GM23248 (cell line): ENCODE data around the gene IRF8. TPM values are rescaled to one million over a fixed set of nuclear protein-coding genes. Genes with fewer than 3 reads are reported as not detected.

Source experiments
- DNase-seq: peaks from one replicate; pipeline ENCODE4 v3.0.0-alpha.2; 2015
- H2AFZ ChIP-seq: fragments of 200-600 bp; sonication (generic); 2 replicates; pipeline ENCODE4 v1.6.1; 2016; ENCODE audit warnings: antibody characterized with exemption
- H3F3A ChIP-seq: fragments of 200-600 bp; sonication (generic); 2 replicates; pipeline ENCODE4 v1.6.1; 2016; ENCODE audit warnings: mild to moderate bottlenecking, antibody characterized with exemption, mixed run types; ENCODE audit not compliant: insufficient read depth
- H3K27ac ChIP-seq: fragments of 200-600 bp; sonication (generic); 2 replicates; pipeline ENCODE4 v1.5.1; 2016; ENCODE audit warnings: mild to moderate bottlenecking
- H3K27me3 ChIP-seq: fragments of 200-600 bp; sonication (generic); replicated peaks from 2 replicates; pipeline ENCODE4 v1.6.1; 2016; ENCODE audit warnings: mild to moderate bottlenecking; ENCODE audit not compliant: insufficient read depth
- H3K36me3 ChIP-seq: fragments of 200-600 bp; sonication (generic); 2 replicates; pipeline ENCODE4 v1.6.1; 2016; ENCODE audit warnings: low read depth, mild to moderate bottlenecking
- H3K4me1 ChIP-seq: fragments of 200-600 bp; sonication (generic); 2 replicates; pipeline ENCODE4 v1.6.1; 2016; ENCODE audit warnings: mild to moderate bottlenecking; ENCODE audit not compliant: insufficient read depth
- H3K4me2 ChIP-seq: fragments of 200-600 bp; sonication (generic); one replicate; pipeline ENCODE4 v1.6.1; 2016; ENCODE audit warnings: mild to moderate bottlenecking; ENCODE audit not compliant: unreplicated experiment
- H3K4me3 ChIP-seq: fragments of 200-600 bp; sonication (generic); 2 replicates; pipeline ENCODE4 v1.5.1; 2016; ENCODE audit warnings: mild to moderate bottlenecking
- H3K79me2 ChIP-seq: fragments of 200-600 bp; sonication (generic); 2 replicates; pipeline ENCODE4 v1.6.1; 2016; ENCODE audit warnings: mild to moderate bottlenecking; ENCODE audit not compliant: insufficient read depth
- H3K9ac ChIP-seq: fragments of 200-600 bp; sonication (generic); 2 replicates; pipeline ENCODE4 v1.6.1; 2016; ENCODE audit warnings: mild to moderate bottlenecking
- H3K9me2 ChIP-seq: fragments of 200-600 bp; sonication (generic); 2 replicates; pipeline ENCODE4 v1.6.1; 2016; ENCODE audit warnings: mixed run types, mild to moderate bottlenecking, moderate library complexity; ENCODE audit not compliant: insufficient read depth
- H3K9me3 ChIP-seq: fragments of 200-600 bp; sonication (generic); one replicate; pipeline ENCODE4 v1.6.1; 2017; ENCODE audit warnings: low read depth
- H4K20me1 ChIP-seq: fragments of 200-600 bp; sonication (generic); 2 replicates; pipeline ENCODE4 v1.6.0; 2016; ENCODE audit not compliant: insufficient read depth
- EZH2 ChIP-seq: fragments of 200-600 bp; sonication (generic); IDR thresholded peaks from 2 replicates; pipeline ENCODE4 v1.6.1; 2018; ENCODE audit warnings: antibody characterized with exemption, mild to moderate bottlenecking; ENCODE audit not compliant: insufficient read depth, poor library complexity, severe bottlenecking
- EZH2phosphoT487 ChIP-seq: fragments of 200-600 bp; sonication (generic); IDR thresholded peaks from 2 replicates; pipeline ENCODE4 v1.6.1; 2018; ENCODE audit warnings: antibody characterized with exemption, moderate library complexity, mild to moderate bottlenecking, low read depth; ENCODE audit not compliant: insufficient read depth
- WGBS, 2 experiments: methylation state at CpG; one replicate each; pipeline ENCODE4 v1.1.6; 2015 to 2017; ENCODE audit warnings: low lambda C conversion rate in 2 of 2, low coverage in 1 of 2; ENCODE audit errors: missing lambda C conversion rate in 2 of 2; 5-methylcytosine and 5-hydroxymethylcytosine counted together
- in situ Hi-C: fragments of 300-500 bp; cut with MboI; formaldehyde crosslinking; loops from 2 replicates; pipeline ENCODE4 v1.15.0; 2020
- polyA plus RNA-seq: library from polyadenylated mRNA; unstranded; fragments of >200 nt; fragmentation: Nextera tagmentation; extraction: Ambion mirVana; gene quantifications from 2 replicates; pipeline ENCODE4 v1.2.1, GENCODE V29; 2016
- total RNA-seq: library from RNA; depleted of rRNA; stranded (reverse); fragments of >200 nt; shearing (Covaris generic); gene quantifications from 2 replicates; pipeline ENCODE4 v1.2.3, GENCODE V29; 2014

Gene IRF8
- total and polyA plus RNA-seq, 2 experiments from 2014 or later = 0.31 TPM; not detected in 1

DNA sequence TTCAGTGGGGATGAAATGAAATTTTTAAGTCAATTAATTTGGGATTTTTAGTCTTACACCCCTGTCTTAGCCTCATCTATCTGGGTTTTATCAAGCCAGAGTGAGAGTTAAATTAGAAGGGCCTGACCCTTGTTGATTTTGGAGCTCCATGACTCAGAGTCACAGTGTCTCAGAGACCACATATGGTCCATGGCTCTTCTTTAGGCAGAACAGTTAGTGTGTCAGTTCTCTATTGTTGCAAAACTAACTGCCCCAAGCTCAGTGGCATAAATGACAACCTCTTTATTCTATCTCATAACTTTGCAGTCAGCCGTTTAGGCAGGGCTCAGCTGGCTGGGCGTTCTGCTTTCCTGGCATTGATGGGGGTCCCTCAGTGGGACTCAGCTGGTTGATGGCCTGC, 44.7 kb downstream of the IRF8 start:
- Histone ChIP-seq H3K9ac (no peak overlapping the region), H3K4me3 (no peak overlapping the region), H3K79me2 (no peaks in the 10 kb centered on the region), H4K20me1 (no peaks in the 10 kb centered on the region), H3K27ac (no peak overlapping the region), H2AFZ (no peak overlapping the region), H3K4me2 (no peak overlapping the region), H3K36me3 (no peaks in the 10 kb centered on the region), H3K27me3 (peaks cover 60% of the 10 kb centered on the region), H3K9me2 (no peaks in the 10 kb centered on the region), H3K9me3 (no peaks in the 10 kb centered on the region), H3K4me1 (no peaks in the 10 kb centered on the region), H3F3A (no peaks in the 10 kb centered on the region)
- no peak for DNase-seq
- 28 to 50% methylated on average over 2 of the region's 2 CpGs for WGBS, 2 experiments
- TF ChIP-seq EZH2 (no peak), EZH2phosphoT487 (no peak)
- in situ Hi-C loops = no loop called here

DNA sequence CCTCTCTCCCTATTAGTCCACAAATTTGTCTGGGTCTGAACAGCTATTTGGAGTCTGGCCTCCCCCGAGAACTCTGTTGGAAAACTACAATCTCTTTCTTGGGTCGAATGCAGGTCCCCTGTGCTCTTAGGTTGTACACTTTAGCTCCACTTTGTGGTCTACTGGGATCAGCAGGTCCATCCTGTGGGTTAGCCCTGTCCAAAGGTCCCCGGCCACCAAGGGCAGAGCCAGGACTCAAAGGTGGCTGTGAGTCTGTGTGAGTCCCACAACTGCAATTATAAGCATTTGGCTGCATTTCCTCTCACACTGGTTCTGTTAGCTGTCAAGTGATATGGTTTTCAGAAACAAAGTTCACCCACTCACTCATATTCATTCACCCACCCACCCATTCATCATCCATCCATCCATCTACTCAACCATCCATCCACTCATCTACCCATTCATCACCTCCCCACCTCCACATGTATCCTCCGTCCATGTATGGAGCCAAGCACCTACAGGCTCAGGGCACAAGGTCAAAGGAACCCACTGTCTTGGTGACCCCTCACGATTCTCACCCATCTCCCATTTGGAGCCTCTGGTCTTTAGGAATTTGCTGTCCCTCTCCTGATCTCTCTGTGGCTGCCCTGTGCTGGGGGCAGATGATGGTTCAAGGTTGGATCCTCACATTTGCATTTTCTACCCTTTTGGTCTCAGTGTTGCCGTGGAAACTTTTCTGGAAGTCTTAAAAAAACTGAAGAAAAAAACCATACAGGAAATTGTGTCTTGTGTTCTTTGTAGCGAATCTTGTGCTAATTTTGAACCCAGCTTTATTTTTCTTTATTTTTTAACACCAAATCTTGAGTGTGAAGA, 45.8 kb downstream of the IRF8 start:
- no peaks in the 10 kb centered on the region for H4K20me1 ChIP-seq
- TF ChIP-seq EZH2phosphoT487 (no peak), EZH2 (no peak)
- 48 to 54% methylated on average over 7 of the region's 7 CpGs for WGBS, 2 experiments

DNA sequence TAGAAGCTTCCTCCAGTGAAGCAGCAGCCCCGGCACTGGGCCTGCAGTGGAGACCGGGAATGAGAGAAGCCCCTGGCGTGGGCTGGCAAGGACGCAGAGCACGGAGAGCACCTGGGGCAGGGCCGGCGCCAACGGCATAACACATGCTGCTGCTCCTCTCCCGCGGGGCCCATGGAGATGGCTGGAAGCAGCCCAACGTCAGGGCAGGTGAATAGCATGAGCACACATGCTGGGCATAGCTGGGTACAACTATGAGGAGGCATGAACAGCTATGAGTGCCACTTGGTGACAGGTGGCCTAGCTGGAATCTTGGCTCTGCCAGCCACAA, 46.4 kb downstream of the IRF8 start:
- no peaks in the 10 kb centered on the region for H3F3A ChIP-seq
- no peak overlapping the region for H3K4me3 ChIP-seq
- no peaks in the 10 kb centered on the region for H4K20me1 ChIP-seq
- in situ Hi-C loops = no loop called here
- H3K9ac ChIP-seq = no peak overlapping the region
- H3K36me3 ChIP-seq = no peaks in the 10 kb centered on the region
- no peaks in the 10 kb centered on the region for H3K79me2 ChIP-seq
- H2AFZ ChIP-seq = no peak overlapping the region
- no peaks in the 10 kb centered on the region for H3K4me1 ChIP-seq
- no peak for TF ChIP-seq EZH2phosphoT487
- TF ChIP-seq EZH2 = no peak
- no peak overlapping the region for H3K27ac ChIP-seq
- 60 to 68% methylated on average over 11 of the region's 11 CpGs for WGBS, 2 experiments
- H3K9me2 ChIP-seq = no peaks in the 10 kb centered on the region
- peaks cover 57% of the 10 kb centered on the region for H3K27me3 ChIP-seq
- no peak overlapping the region for H3K4me2 ChIP-seq
- no peak for DNase-seq
- H3K9me3 ChIP-seq = no peaks in the 10 kb centered on the region

More for the DNA sequence above, 45.8 kb downstream of the IRF8 start:
- no peaks in the 10 kb centered on the region for H3K36me3 ChIP-seq
- H3K27ac ChIP-seq = no peak overlapping the region
- no peaks in the 10 kb centered on the region for H3F3A ChIP-seq
- H3K4me1 ChIP-seq = no peaks in the 10 kb centered on the region
- H3K27me3 ChIP-seq = peaks cover 58% of the 10 kb centered on the region
- DNase-seq = no peak
- H3K4me2 ChIP-seq = no peak overlapping the region
- no peaks in the 10 kb centered on the region for H3K9me3 ChIP-seq
- in situ Hi-C loops = no loop called here
- no peak overlapping the region for H3K9ac ChIP-seq
- no peaks in the 10 kb centered on the region for H3K79me2 ChIP-seq
- no peak overlapping the region for H3K4me3 ChIP-seq
- H3K9me2 ChIP-seq = no peaks in the 10 kb centered on the region
- H2AFZ ChIP-seq = no peak overlapping the region

DNA sequence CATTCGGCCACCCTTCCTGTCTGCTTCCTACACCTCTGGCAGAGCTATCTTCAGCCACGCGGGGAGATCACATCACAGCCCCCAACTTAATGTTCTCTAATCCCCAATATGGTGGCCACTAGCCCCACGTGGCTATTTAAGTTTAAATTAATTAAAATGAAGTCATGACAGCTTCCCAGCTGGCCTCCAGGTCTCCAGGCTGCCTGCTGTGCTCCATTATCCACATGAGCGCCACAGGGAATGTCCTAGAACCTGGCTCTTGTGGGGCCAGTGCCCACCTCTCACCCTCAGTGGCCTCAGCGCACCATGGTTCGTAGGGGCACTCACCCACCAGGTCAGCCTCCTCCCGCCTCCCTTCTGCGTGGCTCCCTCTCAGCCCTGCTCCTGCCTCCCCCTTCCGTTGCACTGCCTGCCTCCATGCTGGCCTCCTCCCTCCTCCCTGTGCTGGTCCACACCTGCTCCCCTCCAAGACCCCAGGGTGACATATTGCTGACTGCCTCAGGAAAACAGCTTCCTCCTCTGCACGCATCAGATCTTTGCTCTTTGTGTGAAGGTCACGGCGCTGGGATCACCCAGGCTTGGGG, 47.7 kb downstream of the IRF8 start:
- WGBS, 2 experiments = 36 to 42% methylated on average over 13 of the region's 13 CpGs
- TF ChIP-seq EZH2 (no peak), EZH2phosphoT487 (no peak)
- no peaks in the 10 kb centered on the region for H3K9me3 ChIP-seq
- no peak overlapping the region for H3K9ac ChIP-seq
- in situ Hi-C loops = no loop called here
- H4K20me1 ChIP-seq = no peaks in the 10 kb centered on the region
- H3K79me2 ChIP-seq = no peaks in the 10 kb centered on the region
- no peak overlapping the region for H2AFZ ChIP-seq
- H3K27me3 ChIP-seq = peaks cover 62% of the 10 kb centered on the region
- no peak overlapping the region for H3K4me3 ChIP-seq
- no peaks in the 10 kb centered on the region for H3K36me3 ChIP-seq
- H3F3A ChIP-seq = no peaks in the 10 kb centered on the region
- no peaks in the 10 kb centered on the region for H3K9me2 ChIP-seq
- no peak for DNase-seq
- no peak overlapping the region for H3K27ac ChIP-seq
- H3K4me2 ChIP-seq = no peak overlapping the region
- no peaks in the 10 kb centered on the region for H3K4me1 ChIP-seq
